H54 (cell line): ENCODE measurements around the gene APOBEC3C.

Experiments
- DNase-seq: peaks from one replicate; pipeline ENCODE4 v3.0.0; 2011; ENCODE audit warnings: low spot score, mixed read lengths; ENCODE audit not compliant: insufficient read length
- FAIRE-seq: peaks from 3 replicates; lab custom pipeline; 2011; peaks lifted over from hg19 to GRCh38; lab: Jason Lieb, UNC
- POLR2A ChIP-seq: IDR thresholded peaks from 2 replicates; pipeline ENCODE4 v1.6.1; 2011; ENCODE audit warnings: low read depth, mild to moderate bottlenecking, low read length

The APOBEC3C gene

DNA sequence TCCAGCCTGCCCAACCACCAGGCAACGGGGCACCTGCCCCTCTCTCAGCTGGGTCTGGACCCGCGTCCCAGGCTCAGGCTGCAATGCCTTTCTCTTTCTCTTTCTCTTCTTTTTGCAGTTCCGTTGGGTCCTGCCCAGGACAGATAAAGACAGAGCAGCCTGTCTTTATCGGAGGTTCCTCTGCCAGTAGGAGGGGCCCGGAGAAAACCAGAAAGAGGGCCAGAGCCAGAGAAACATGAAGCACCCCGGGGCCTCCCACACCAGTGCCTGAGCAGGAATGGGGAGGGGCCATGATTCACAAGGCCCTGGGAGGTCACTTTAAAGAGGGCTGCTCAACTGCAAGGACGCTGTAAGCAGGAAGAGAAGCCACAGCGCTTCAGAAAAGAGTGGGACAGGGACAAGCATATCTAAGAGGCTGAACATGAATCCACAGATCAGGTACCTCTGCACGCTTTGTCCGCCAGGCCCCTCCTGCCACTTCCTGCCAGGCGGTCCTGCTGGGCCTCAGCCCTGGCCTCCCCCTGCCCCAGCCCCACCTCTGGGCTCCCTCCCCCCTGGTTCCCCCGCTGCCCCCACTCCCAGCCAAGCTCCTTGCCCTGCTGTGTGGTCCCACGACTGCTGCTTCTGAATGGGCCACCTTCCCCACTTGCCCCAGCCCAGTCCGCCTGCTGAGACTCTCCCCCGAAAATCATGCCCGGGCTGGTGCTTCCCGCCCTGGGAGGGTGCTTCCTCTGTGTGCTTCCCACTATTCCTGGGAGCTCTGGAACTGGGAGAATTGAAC, at the start of gene APOBEC3C:
Gene APOBEC3C, plus strand, starts transcription at position 316 of the 781 bp plus-strand sequence. Its CDS starts 106 bp downstream, at position 422.
- peak; percentile 55 for FAIRE-seq
- DNase-seq = peak; percentile 50
- TF ChIP-seq POLR2A = peak; percentile 64

DNA sequence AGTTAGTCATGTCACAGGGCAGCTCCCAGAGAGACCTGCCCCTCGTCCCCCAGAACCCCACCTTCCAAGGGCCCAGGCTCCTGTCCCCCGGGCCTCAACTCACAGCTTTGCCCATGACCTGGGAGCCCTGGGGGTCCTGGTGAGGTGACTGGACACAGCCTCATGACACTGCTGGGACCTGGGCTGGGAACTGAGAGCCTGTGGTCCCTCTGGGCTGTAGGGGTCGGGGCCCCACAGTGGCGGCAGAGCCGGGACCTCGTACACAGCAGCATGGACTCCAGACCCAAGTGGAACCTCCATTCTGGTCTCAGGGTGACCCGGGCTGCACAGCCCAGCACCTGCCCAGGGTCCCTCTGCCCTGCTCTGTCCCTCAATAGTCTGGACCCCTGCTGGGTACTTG, 49.8 kb upstream of the APOBEC3C start:
- FAIRE-seq (no peak), DNase-seq (no peak)
- no peak for TF ChIP-seq POLR2A

DNA sequence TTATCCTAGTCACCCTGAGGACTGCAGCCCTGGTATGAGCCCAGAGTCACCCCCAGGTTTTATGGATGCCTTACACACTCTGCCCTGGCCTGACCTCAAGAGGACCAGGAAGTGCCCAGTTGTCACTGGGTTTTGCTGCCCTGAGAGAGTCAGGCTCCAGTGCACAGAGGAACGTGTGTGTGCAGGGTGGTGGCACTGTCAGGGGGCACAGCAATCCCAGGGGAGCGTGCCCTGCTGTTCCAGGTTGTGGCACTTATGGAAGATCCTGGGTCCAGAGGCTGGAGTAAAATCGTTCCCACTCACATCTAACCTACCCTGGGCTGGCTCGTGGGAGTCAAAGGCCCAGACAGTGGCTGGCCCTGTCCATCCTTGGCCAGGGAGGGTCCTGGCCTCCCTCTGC, 49.1 kb upstream of the APOBEC3C start:
- TF ChIP-seq POLR2A = no peak
- FAIRE-seq (no peak), DNase-seq (no peak)

DNA sequence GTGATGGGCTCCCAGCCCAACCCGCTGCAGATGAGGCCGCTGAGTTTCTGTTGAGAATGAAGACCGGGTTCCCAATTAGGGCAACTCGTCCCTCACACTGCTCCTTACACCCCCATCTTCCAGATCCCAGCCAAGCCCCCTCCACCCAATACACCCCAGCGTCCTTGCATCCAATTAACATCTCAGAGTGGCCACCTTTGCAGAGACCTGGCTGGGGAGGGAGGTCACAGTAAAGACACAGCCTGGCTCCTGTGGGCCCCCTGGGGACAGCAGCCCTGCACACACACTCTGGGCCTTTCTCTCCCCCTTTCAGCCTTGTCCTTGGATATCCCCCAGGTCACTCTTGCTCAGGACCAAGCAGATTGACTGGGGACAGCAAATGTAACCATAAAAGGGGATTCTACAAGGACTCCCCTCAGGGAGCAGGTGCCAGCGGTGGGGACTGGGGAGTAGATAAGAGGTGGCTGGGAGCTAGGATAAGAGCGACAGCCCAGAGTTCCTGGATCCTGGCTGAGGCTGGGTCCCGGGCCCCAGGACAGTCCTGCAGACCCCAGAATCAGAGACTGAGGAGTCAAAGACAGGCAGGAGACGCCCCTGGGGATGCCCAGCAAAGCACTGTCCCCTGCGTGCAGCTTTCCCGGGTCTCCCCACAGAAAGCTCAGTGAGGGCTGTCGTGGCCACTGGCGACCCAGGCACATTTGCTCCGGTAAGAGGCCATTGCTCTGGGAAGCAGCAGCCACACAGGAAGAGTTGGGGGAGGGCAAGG, 48.3 kb upstream of the APOBEC3C start:
- FAIRE-seq (no peak), DNase-seq (no peak)
- no peak for TF ChIP-seq POLR2A

DNA sequence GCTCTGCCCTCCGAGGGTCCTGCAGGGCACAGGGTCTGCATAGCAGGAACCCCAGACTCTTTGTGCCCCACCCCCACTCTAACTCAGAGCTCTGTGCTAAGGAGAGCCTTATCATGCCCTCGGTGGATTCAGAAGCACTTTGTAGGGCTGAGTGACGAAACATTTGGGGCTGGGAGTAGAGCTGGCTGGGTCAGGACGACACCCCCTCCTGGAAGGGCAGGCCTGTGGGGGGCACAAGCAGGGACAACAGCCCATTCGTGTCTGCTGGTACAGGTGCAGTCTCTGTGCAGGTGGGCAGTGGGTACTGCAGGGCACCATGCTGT, 47.7 kb upstream of the APOBEC3C start:
- no peak for FAIRE-seq
- TF ChIP-seq POLR2A = no peak
- DNase-seq = no peak

DNA sequence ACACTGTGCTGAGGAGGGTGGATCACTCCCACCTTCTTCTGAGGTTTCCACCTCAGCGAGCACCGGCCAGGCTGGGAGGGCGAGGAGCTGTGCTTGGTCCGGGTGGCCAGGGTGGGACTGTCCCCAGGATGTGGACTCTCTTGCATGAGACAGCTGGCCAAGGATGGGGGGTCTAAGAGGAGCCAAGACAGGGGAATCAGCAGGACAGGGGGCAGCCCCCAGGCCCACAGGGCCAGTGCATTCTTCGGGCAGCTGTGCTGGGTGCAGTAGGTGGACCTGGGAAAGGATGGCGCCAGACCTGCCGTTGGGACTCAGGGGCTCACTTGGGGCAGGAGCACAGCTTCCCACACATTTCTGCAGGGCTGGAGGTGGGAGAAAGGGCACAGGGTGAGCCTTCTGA, 47.1 kb upstream of the APOBEC3C start:
- no peak for FAIRE-seq
- no peak for TF ChIP-seq POLR2A
- DNase-seq = no peak

DNA sequence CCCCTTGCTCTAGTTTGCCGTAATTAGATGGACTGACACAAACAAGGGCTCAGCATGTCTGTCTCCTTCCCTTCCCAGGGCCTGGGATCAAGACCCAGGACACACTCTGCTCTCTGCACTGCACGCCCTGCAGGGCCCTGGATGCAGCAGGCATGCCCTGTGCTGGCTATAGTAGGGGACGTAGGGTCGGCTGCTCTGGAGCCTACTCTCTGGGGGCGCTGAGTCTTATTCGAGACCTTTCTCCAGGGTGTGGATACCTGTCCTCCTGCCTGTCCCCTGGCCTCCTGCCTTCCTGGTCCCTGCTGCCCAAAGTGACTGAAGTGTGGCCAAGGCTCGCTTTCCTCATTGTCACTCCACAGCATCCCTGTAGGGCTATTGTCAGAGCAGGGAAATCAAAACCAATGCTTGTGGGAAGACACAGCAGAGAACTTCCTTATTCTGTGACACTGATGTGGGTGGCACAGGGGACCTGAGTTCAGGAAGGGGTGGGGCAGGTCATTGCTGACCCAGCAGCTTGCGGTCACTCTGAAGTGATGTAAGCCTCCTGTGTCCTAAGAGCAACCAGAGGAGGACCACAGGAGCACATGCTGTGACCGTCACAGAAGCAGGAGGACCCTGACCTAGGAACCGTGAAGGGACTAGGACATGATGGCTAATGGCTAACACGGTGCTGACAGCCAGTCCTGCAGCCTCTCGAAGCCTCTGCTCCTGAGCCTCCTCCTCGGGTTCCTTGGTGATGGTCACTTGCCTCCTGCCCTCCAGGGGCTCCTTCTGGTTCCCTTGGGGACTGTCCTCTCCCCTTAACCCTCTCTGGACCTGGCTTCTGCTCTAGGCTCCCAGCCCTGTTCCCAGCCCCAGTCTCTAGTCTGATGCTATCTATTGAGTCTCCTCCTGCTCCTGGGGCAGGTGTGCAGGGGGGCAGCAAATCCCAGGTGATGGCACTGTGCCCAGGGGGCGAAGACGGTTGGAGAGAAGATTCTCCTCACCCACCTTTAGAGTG, 46.3 kb upstream of the APOBEC3C start:
- DNase-seq (no peak), FAIRE-seq (no peak)
- no peak for TF ChIP-seq POLR2A

DNA sequence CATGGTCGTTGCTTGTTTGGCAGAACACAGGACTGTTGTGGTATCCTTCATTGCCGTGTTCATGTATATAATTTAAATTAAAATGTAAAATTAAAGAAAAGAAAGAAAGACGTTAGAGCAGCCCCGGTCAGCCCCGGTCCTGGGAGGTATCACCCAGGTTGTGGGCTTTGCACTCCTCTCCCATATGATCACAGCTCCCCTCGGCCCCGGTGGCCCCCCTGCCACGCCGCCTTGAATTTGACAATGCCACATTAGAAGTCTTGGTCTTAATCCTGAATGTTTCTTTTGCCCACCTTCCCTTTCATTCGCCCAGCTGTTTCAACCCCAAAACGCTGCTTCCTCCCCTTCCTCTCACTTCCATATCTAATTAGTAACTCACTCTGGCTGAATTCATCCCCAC, 45.3 kb upstream of the APOBEC3C start:
- FAIRE-seq = no peak
- no peak for TF ChIP-seq POLR2A

DNA sequence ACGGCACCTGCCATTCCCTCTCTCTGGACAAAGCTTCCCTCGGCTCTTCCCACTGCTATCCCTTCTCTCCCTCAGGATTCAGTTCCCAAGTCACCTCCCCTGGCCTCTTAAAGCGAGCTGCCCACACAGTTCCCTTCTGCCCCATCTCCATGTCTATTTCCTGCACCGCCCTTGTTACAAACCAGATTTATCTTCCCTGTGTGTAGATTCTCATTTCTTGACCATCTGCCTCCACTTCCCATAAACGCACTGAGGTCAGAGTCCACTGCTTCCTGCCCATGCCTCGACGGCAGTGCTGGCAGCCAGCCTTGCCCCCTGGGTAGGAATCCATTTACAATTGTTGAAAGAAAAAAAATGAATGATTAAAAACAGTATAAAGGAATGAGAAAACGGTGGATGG, 43.5 kb upstream of the APOBEC3C start:
- DNase-seq (no peak), FAIRE-seq (no peak)
- no peak for TF ChIP-seq POLR2A

More for the DNA sequence above, 45.3 kb upstream of the APOBEC3C start:
- no peak for DNase-seq

DNA sequence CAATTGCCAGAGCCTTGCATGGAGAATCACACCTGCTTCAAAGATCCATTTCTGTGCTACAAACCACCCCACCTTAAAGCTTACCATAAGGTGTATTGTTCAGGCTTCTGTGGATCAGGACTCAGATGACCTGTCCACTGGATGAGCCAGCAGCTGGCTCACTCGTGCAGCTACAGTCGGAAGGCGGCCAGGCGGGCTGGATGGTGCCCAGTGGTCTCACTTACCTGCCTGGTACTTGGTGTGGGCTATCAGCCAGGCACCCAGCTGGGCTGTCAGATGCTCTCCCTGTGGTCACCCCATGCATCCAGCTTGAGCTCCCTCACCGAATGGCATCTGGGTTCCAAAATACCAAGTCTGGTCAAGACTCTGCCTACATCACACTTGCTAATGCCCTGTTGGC, 42.9 kb upstream of the APOBEC3C start:
- no peak for TF ChIP-seq POLR2A
- FAIRE-seq = no peak
- DNase-seq = no peak

DNA sequence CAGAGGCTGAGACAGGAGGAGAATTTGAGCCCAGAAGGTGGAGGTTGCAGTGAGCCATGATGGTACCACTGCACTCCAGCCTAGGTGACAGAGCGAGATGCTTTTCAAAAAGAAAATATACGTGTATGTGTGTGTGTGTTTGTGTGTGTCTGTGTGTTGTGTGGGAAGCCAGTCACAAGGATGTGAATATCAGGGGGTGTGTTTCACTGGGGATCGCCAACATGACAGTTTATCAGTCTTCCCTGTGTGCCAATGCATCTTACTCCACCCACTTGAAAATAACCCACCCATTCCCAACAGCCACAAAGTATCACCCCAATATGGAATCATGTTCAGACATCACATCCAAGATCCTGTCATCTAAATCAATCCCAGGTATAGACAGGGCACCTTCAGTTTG, 42.3 kb upstream of the APOBEC3C start:
- TF ChIP-seq POLR2A = no peak
- DNase-seq (no peak), FAIRE-seq (no peak)

DNA sequence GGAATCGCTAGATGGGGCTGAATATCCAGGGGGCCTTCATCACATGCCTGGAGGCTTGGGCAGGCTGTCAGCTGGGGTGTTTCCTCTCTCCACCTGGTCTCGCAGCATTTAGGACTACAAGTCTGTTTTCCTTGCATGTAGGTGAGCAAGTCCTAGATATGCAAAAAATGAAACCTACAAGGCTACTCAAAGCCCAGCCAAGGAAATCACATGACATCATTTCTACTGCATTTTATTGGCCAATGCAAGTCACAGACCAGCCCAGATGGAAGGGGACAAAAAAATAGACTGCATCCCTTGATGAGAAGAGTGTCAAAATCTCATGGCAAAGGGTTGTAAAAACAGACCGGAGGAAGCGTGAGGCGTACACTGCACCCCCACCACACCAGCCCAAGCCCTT, 41.5 kb upstream of the APOBEC3C start:
- no peak for FAIRE-seq
- DNase-seq = no peak
- TF ChIP-seq POLR2A = no peak

DNA sequence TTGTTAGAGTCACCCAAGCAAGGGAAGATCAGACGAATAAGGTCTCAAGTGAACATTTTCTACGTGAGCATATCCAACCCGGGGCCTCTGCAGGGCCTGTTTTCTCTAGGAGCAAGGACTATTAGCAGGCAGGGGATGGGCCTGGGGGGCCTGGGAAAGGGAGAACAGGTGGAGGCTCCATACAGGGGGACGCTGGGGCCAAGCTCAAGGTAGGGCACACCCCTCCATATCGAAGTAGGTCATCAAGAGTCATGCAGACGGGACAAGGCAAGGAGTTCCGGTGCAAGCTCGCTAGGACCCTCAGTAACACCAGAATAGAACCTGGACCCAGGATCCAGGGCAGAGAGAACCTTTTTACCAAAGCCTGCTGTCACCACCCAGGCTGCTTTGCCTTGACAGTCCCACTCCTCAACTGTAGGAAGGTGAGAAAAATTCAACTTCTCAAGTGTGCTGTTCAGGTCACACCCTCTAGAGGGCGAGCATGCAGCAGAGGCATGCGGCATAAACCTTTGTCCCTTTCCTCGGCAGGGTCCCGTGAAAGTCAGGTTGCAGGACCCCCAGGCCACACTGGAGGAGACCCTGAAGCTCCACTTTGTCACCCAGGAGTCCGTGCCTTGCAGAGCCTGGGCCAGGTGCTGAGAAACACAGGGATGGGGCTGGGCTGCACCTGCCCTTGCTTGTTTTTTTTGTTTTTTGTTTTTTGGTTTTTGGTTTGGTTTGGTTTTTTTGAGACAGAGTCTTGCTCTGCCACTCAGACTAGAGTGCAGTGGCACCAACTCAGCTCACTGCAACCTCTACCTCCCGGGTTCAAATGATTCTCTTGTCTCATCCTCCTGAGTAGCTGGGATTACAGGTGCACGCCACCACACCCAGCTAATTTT, 40.5 kb upstream of the APOBEC3C start:
- FAIRE-seq (no peak), DNase-seq (no peak)
- no peak for TF ChIP-seq POLR2A
